G401.6 (cell line): ENCODE results near the gene EIF1.
"Not testable (repeated sequence)": the region's sequence is repeated elsewhere in the genome, so short reads cannot be mapped to it uniquely, and the experiment has no call there.

ENCODE experiments used
- FAIRE-seq: peaks from 2 replicates; lab custom pipeline; 2012; peaks lifted over from hg19 to GRCh38; lab: Jason Lieb, UNC

The EIF1 gene

DNA sequence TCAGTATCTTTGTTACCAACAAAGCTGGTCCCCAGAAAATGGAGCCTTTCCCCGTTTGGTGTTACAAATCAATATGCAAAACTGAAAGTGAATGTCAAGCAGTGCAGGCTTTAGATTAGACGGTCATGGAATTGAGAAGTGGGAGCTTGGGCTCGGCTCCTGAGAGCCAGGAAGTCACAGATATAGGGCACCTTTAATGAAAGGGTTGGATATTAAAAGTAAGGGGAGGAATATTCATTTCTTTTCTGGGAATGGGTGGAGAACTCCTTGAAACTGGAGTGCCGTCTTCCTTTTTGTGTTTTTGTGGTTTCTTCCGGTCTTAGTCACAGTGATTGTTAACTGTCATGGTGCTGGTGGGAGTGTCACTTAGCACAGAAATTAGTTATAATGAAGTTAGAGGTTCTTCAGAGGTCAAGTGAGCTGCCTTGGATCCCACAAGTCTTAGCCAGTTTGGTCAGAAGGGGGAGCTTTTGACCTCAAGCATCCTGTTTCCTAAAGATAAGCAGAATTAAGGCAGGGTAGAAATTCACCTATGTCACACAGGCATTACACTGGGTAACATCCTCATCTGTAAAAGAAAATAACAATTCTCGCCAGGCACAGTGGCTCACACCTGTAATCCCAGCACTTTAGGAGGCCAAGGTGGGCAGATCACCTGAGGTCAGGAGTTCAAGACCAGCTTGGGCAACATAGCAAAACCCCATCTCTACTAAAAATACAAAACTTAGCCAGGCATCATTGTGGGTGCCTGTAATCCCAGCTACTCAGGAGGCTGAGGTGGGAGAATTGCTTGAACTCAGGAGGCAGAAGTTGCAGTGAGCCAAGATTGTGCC, 9.6 kb upstream of the EIF1 start:
- FAIRE-seq, result no peak

DNA sequence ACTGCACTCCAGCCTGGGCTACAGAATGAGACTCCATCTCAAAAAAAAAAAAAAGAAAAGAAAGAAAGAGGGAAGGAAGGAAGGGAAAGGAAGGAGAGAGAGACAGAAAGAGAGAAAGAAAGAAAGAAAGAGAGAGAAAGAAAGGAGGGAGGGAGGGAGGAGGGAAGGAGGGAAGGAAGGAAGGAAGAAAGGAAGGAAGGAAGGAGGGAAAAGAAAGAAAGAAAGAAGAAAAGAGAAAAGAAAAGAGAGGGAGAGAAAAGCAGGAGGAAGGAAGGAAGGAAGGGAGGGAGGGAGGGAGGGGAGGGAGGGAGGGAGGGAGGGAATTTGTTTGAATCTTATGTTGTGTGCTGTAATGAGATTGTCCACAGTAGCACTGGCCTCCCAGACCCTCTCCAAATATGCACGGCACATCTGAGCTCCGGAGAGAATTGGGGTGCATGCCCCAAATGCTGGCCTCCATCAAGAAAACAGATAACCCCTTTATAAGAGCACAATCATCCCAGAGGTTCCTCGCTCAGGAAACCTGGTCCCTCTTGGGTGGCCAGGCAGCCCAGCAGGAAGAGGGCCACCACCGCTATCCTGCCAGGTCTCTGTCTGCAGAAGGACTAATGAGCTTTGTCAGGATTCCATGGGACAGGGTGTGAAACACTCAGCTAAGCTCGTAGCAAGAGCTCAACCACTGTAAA, 8.8 kb upstream of the EIF1 start:
- FAIRE-seq, result no peak

DNA sequence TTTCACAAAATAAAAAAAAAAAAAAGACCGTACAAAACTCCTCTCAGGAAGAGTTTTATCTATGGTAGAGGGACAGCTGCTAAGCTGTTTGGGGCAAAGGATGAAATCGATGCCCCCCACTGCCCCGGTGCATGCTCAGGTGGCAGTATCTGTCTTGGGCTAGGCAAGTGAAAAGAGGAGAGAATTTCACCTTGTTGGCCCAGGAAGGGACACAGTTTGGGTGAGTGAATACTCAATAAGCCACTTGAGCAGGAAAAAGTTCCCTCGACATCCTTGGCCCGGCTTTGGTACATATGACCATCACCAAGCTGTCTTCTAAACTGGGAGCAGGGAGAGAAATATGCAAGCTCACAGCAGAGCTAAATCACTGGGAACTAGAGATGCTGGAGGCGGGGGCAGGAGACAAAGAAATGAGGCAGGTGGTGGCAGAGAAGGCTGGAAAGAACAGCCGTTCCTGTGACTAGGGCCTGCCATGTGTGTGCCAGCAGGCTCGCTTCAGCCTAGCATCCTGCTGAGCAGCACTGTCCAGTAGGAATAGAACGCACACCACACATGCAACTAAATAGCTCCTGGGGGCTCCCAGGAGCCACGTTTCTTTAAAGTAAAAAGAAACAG, 8.2 kb upstream of the EIF1 start:
- no peak for FAIRE-seq

DNA sequence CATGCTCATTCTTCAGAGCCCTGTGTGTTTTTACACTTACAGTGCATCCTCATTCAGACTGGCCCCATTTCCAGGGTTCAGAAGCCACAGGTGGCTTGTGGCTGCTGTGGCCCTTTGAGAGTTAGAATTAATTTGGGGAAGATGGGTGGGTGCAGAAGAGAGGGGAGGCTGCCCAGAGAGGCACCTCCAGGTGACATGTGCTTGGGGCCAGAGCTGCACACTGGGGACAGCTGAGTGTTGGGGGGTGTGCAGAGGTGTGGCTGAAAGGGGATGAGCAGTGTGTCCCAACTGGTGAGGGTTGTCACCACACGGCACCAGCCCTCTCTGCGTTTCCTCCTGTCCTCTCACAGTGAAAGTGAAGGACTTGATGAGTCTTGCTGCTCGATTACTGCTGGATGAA, 6.9 kb upstream of the EIF1 start:
- no peak for FAIRE-seq

DNA sequence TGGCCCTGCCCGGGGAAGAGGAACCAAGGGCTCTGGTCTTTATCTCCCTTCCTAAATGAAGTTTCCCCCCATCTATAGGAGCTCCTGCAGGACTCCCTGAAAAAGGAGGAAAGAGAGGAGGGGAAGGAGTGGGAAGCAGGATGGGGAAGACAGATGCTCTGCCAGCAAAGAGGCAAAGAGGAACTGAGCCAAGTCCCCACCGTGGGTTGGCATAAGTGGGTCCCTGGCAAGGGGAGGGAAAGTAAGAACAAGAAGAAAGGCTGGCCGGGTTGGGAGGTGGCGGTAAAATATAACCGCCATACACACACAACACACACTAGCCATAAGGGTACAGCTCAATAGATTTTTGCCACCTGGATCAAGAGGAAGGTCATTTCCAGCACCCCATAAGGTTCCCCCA, 6.1 kb upstream of the EIF1 start:
- FAIRE-seq, result no peak

DNA sequence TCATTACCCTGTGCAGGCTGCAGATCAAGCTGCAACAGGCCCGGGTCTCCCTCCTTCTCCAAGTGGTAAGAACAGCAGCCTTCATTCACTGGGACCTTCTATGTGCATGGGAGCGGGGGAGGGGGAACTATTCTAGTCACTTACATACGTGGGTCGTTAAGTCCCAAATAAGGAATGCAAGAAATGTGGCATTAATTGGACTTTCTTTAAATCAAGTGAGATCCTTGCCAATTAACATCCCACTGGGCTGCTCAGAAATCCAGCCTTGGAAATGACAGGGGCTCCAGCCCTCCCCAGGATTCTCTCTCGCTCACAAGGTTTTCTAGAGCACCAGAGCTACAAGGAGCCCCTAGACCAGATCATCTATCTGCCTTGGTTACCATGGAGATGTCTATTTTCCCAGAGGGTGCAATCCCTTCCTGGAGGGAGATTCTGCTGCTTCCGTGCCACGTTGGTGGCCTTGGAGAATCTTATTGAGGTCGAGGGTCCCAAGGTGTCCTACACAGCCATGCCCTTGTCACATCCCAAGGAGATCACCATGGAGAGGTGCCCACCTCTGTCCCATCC, 5.2 kb upstream of the EIF1 start:
- no peak for FAIRE-seq

DNA sequence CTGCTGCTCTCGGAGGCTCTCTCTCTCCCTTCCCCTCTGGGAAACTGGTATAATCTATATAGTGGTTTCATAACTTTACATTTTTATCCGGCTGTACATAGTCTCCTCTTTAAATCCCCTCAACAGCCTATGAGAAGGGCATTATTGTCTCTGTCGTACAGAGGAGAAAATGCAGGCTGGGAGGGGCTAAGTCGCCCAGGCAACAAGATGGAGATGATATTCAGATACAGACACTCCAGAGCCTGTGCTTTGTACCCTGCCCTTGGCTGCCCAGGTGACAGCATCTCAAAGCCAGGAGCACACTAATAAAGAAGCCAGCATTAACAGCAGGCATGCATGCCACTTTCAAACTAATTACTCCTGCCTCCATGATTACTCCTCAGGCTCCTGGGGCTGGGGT, 4.7 kb upstream of the EIF1 start:
- FAIRE-seq, result no peak

DNA sequence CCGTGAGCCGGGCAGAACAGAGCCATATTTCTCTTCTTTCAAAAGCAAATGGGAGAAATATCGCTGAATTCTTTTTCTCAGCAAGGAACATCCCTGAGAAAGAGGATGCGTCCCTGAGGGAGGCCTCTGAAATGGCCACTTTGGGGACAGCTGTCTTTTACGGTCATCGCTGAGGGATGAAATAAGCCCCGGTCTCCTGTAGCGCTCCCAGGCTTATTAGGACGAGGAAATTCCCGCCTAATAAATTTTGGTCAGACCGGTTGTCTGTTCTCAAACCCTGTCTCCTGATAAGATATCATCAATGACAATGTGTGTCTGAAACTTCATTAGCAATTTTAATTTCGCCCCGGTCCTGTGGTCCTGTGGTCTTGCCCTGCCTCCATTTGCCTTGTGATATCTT, 2.9 kb upstream of the EIF1 start:
- FAIRE-seq, result not testable (repeated sequence)

DNA sequence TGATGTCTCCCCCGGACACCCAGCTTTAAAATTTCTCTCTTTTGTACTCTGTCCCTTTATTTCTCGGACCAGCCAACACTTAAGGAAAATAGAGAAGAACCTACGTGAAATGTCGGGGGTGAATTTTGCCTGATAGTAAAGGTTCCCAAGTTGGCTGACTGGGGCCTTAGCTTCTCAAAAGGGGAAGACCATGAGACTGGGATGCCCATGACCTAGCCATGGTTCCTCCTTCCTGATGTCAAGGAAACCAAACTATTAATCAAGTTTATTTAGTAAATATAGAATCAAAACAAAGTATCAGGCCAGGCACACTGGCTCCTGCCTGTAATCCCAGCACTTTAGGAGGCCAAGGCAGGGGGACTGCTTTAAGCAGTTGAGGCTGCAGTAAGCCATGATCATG, 2.4 kb upstream of the EIF1 start:
- FAIRE-seq, result no peak

DNA sequence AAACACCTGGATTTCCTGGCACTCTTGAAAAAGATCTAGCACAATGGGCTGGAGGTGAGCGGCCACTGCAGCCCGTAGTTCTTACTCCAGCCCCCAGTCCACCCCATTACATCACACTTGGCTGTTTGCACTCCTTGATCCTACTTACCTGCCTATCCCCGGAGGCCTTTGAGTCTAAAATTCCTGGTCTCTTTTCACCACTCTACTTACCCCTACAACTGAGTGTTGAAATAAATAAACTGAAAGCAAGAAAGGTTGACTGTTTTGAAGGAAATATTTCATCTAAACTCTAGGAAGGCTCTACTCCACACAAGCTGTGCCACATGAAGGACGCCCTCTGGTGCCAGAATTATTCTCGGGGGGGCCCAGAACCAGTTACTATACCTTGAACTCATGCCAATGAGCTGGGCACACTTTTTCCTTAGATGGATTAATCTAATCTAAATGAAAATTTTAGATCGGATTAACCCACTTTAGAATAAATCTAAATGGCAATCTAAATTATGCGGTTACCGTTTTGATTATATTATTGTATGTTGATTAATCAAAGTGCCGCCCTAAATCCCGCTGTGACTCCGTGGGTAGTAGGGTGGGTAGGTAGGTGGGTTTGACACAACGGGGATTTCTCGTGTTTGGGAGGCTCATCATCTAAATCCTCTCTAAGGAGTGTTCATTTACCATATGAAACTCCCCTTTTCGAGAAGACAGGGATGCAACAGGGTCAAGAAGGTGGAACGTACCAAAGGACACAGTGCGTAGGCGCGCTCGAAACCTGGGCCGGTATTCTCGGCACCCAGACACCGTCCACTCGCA, 651 bp upstream of the EIF1 start:
- FAIRE-seq, result no peak

DNA sequence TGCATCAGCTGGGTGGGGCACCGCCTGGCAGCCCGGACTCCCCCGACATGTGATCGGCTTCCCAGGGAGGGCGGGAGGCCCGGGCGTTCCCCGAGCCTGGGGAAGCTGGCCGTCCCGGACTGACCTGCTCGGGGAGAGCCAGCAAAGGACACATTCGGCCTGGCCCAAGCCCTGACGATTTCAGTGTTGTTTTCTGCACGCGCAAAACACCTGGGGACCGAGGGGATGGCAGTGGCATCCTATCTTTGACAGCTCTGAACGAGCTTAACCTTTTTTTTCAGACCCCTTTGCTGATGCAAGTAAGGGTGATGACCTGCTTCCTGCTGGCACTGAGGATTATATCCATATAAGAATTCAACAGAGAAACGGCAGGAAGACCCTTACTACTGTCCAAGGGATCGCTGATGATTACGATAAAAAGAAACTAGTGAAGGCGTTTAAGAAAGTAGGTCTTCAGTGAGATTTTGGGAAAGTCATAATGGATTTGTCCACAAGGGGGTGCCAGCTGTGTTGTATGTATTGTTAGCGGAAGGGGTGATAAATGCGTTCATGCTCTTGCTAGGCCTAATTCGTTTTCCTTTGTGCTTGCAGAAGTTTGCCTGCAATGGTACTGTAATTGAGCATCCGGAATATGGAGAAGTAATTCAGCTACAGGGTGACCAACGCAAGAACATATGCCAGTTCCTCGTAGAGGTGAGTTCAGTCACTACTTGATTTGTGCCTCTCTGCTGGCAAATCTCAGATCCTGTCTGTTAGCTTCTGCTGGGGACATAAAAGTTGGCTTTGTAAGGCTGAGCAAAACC, 1.0 kb downstream of the EIF1 start:
- no peak for FAIRE-seq

DNA sequence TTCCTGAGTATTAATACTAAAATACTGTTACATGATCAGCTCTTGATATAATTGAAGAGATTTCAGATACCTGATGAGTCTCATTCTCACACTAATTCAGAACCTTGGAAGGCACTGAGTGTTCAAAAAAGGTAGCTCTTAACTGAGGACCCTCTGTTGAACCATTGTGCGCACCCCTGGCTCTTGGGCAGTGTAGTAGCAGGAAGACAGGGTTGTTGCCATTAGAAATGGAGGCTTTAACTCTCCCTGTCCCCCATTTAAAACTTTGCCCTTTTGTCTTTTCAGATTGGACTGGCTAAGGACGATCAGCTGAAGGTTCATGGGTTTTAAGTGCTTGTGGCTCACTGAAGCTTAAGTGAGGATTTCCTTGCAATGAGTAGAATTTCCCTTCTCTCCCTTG, 1.8 kb downstream of the EIF1 start:
- no peak for FAIRE-seq

DNA sequence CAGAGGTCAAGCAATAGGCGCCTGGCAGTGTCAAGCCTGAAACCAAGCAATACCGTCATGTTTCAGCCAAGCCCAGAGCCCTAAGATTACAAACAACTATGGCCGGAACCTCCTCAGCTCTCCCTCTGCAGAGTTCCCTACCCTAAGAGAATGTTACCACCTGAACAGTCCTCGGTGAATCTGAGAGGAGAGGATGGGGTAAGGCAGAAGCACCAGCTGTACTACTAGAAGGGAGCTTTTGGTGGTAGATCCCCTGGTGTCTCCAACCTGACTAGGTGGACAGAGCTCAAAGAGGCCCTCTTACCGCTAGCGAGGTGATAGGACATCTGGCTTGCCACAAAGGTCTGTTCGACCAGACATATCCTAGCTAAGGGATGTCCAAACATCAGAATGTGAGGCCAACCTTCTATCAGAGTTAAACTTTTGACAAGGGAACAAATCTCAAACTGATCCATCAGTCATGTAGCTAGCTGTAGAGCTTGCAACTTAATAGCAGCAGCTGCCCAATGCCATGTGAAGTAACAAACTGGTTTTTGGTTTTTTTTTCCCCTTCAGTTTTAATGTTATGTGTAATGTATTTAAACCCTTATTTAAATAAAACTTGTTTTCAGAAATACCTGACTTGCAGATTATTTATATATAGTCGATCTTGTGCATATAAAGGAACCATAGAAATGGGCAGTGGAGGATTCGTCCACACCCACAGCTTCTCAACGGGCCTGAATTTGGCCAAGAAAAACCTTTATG, 2.5 kb downstream of the EIF1 start:
- no peak for FAIRE-seq

DNA sequence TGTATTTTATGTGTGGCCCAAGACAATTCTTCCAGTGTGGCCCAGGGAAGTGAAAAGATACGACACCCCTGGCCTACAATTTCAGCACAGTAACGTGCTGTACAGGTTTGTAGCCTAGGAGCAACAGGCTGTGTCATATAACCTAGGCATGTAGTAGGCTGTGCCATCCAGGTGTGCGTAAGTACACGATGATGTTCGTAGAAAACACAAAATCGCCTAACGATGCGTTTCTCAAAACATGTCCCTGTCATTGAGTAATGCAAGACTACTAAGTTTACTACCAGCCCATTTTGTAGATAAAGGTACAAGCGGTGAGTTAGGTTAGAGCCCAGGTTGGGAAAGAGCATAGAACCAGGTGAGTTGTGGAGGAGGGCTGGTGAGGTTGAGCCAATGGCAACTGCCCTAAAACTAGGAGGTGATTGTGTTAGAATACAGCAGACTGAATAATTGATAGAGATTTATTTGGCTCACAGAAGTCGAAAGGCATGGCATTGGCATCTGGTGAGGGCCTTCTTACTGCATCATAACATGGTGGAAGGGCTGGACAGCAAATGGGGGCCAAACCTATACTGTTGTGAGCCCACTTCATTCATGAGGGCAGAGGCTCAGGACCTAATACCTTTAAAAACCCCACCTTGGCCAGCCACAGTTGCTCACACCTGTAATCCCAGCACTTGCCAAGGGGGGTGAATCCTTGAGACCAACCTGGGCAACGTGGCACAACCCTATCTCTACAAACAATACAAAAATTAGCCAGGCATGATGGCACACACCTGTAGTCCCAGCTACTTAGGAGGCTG, 4.2 kb downstream of the EIF1 start:
- no peak for FAIRE-seq

DNA sequence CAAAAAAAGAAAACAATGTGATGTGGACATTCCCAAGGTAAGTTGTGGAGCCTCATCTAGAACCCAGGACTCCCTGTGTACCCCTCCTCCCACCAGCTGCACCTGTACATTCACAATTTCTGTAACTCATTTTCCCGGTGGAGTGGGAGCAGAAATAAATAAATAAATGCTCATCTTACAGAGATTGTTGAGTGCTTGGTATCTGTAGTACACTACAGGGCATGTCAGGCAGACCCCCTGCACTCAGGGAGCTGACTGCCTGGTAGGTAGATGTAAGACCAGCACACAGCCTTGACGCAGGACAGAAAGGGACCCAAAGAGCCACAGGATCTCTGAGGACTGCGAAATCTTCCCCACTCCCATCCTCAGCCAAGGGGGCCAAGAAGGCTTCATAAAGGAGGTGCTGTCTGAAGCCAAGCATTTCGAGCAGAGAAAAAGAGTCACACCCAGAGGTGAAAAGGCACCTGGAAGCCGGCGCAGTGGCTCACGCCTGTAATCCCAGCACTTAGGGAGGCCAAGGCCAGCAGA, 6.5 kb downstream of the EIF1 start:
- no peak for FAIRE-seq

DNA sequence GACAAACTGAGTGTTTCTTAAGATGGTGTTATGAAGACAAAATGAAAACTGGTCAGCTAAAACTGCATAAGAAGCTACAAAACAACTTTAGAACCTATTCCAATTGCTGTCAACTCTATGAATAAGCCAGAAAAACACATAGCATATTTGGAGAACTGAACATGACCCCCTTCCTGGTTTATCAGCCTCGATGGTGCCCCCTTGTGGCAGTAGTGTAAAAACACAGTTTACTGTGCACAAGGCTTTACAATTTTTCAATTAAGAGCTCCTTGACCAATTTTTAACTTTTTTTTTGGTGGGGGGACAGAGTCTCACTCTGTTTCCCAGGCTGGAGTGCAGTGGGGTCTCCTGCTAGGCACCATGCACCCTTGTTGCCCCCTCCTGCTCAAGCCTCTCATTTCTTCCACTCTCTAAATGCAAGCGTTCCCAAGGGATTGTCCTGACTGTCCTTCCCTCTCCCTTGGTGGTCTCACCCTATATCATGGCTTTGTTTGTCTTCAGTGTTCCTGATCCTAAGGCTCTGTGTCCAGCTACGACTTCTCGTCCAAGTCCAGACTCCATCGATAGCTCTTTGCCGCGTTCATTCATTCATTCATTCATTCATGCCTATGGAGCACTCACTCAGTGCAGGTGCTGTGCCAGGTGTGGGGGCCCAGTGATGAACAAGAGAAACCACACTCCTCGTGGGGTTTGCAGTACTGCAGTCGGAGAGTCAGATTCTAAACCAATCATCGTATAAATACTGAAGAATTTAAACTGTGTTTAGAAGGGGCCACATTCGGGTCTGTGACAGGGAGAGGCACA, 7.5 kb downstream of the EIF1 start:
- peak; percentile 94 for FAIRE-seq

DNA sequence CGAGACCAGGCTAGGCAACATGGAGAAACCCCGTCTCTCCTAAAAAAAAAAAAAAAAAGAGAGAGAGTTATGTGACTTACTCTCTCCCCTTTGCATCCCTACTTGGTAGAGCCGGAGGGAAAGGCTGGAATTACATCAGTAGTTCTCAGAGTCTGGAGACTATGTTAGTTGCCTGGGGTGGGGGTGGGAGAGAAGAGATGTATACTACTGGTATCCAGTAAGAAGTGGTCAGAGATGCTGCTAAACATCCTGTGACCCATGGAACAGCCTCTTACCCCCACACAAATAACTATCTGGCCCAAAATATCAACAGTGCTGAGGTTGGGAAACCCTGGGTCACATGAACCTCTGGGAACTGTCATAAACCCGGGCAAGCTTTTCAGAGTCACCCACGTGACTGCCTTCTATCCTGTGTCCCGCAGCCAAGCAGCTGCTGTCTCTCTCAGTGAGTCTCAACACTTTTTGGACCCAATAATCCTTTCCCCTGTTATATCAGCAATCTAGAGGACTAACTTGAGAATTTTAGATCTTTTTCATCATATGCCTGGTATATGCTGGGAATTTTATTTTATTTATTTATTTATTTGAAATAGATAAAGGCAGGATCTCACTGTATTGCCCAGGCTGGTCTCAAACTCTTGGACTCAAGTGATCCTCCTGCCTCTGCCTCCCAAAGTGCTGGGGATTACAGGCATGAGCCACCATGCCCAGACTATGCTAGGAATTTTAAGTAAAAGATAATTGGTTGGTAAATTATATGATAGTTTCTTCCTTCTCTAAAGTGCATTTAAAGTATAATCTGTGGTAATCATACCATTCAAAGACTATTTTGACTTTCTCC, 8.7 kb downstream of the EIF1 start:
- no peak for FAIRE-seq

DNA sequence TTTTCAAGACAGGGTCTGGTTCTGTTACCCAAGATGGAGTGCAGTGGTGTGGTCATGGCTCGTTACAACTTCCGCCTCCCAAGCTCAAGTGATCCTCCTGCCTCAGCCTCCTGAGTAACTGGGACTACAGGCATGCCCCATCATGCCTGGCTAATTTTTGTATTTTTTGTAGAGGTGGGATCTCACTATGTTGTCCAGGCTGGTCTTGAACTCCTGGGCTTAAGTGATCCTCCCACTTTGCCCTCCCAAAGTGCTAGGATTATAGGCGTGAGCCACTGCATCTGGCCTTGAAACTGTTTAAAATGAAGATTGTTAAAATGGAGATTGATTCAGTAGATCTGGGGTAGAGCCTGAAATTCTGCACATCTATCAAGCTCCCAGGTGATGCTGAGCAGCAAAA, 12.2 kb downstream of the EIF1 start:
- not testable (repeated sequence) for FAIRE-seq
